ENCODE measurements around the gene CUX1. TPM values are rescaled to one million over a fixed set of nuclear protein-coding genes. Genes with fewer than 3 reads are reported as not detected.

Gene CUX1
- total and polyA plus RNA-seq, 10 of the 15 experiments (the other 5 are each of a cell fraction or from before 2014, with no cell fraction given), result 6.1 to 48.6 (median 25.9) TPM

DNA sequence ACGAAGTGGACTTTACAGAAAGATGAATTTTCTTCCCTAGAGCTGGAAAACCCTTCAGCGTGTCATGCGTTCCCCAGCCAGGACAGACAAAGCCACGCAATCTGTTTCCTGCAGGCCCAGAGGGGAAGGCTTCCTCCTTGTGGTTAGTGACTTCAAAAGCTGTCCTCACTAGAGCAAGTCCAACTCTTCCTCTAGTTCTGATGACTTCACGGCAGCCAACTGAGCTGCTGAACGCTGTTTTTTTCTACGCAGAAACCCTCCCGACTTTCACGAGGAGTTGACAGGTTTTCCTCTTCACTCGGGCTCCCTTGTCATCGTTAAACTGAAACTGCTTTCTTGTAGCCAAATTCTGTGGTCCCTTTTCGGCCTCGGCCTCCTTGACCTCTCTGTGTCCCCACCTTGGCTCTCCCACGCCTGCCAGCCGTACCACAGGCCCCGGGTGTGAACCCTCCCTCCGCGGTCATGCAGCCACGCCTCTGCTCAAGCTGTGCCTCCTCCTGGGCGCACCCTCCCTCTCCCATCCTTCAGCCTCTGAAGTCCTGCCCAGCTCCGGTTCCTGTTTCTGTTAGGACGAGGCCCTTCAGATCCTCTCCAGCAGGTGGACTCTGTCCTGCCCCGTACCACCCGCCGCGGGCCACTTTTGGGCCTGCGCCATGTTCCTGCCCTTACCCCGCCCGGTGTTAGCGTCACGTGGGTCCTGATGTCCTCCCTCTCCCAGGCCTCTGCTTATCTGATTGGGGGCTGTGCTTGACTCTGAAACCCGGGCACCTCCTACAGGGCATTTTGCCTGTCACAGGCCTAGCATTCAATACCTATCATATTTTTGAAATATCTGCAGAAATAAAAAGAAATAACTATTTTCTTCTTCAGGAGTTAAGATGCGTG, 39.3 kb downstream of the CUX1 start (continued):
- TF ChIP-seq EP300 (IDR thresholded peaks at IDR 0.05; ENCODE audit: borderline replicate concordance in 1 of 2, control insufficient read depth in 1 of 2, low read depth in 2 of 2, low read length in 2 of 2) (peak in 1 of 2 experiments; percentile 72; a peak in 1 of 4 replicates), JUNB (IDR thresholded peaks at IDR 0.05) (peak; percentile 31; the same call in 1 of the 2 replicates), MEF2A (IDR thresholded peaks at IDR 0.05; ENCODE audit: insufficient read depth, low read depth, low read length) (peak; percentile 63; the same call in 1 of the 2 replicates), RAD21 (IDR thresholded peaks at IDR 0.05; ENCODE audit: insufficient read depth, low read depth, low read length) (peak; percentile 29; the same call in 1 of the 2 replicates), YY1 (IDR thresholded peaks at IDR 0.05; ENCODE audit: low read depth, low read length) (peak; percentile 89), SUPT20H (IDR thresholded peaks at IDR 0.05; ENCODE audit: borderline replicate concordance, control insufficient read depth, low read depth, low read length) (no peak), PAX8 (IDR thresholded peaks at IDR 0.05) (no peak), TCF7 (IDR thresholded peaks at IDR 0.05; ENCODE audit: borderline replicate concordance) (peak; percentile 59), PAX5 (IDR thresholded peaks at IDR 0.05; ENCODE audit: borderline replicate concordance, low read depth, low read length) (peak; percentile 82), GATAD2B (conservative IDR thresholded peaks at IDR 0.05; ENCODE audit: low read depth) (peak; percentile 72; the same call in 1 of the 2 replicates), TCF3 (IDR thresholded peaks at IDR 0.05; ENCODE audit: borderline replicate concordance, insufficient read depth, low read depth, low read length) (0 out of 2 replicates have a peak, but pooled peaks have one; percentile 51), ZBTB4 (CRISPR knock-in tag; IDR thresholded peaks at IDR 0.05) (no peak), RAD51 (IDR thresholded peaks at IDR 0.05) (peak; percentile 95), WRNIP1 (IDR thresholded peaks at IDR 0.05; ENCODE audit: borderline replicate concordance, low read depth, low read length) (0 out of 2 replicates have a peak, but pooled peaks have one; percentile 48), ATF7 (IDR thresholded peaks at IDR 0.05; ENCODE audit: low read depth) (peak; percentile 83), POLR2AphosphoS2 (IDR thresholded peaks at IDR 0.05; ENCODE audit: low read depth, low read length) (no peak), HDAC2 (IDR thresholded peaks at IDR 0.05) (no peak)
- TF ChIP-seq, protein P1, sequence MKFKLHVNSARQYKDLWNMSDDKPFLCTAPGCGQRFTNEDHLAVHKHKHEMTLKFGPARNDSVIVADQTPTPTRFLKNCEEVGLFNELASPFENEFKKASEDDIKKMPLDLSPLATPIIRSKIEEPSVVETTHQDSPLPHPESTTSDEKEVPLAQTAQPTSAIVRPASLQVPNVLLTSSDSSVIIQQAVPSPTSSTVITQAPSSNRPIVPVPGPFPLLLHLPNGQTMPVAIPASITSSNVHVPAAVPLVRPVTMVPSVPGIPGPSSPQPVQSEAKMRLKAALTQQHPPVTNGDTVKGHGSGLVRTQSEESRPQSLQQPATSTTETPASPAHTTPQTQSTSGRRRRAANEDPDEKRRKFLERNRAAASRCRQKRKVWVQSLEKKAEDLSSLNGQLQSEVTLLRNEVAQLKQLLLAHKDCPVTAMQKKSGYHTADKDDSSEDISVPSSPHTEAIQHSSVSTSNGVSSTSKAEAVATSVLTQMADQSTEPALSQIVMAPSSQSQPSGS (IDR thresholded peaks at IDR 0.05; ENCODE audit: low read length), result no peak; the same call in none of the 2 replicates
- TF ChIP-seq, protein P2, sequence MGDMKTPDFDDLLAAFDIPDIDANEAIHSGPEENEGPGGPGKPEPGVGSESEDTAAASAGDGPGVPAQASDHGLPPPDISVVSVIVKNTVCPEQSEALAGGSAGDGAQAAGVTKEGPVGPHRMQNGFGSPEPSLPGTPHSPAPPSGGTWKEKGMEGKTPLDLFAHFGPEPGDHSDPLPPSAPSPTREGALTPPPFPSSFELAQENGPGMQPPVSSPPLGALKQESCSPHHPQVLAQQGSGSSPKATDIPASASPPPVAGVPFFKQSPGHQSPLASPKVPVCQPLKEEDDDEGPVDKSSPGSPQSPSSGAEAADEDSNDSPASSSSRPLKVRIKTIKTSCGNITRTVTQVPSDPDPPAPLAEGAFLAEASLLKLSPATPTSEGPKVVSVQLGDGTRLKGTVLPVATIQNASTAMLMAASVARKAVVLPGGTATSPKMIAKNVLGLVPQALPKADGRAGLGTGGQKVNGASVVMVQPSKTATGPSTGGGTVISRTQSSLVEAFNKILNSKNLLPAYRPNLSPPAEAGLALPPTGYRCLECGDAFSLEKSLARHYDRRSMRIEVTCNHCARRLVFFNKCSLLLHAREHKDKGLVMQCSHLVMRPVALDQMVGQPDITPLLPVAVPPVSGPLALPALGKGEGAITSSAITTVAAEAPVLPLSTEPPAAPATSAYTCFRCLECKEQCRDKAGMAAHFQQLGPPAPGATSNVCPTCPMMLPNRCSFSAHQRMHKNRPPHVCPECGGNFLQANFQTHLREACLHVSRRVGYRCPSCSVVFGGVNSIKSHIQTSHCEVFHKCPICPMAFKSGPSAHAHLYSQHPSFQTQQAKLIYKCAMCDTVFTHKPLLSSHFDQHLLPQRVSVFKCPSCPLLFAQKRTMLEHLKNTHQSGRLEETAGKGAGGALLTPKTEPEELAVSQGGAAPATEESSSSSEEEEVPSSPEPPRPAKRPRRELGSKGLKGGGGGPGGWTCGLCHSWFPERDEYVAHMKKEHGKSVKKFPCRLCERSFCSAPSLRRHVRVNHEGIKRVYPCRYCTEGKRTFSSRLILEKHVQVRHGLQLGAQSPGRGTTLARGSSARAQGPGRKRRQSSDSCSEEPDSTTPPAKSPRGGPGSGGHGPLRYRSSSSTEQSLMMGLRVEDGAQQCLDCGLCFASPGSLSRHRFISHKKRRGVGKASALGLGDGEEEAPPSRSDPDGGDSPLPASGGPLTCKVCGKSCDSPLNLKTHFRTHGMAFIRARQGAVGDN (IDR thresholded peaks at IDR 0.05), result peak; percentile 84
